ENCODE results near the gene PHF13. TPM values are rescaled to one million over a fixed set of nuclear protein-coding genes. Genes with fewer than 3 reads are reported as not detected.

Gene PHF13
- total and polyA plus RNA-seq, 10 of the 15 experiments (the other 5 are each of a cell fraction or from before 2014, with no cell fraction given): 0.87 to 15.4 (median 5.1) TPM

GRCh38 chr1:6569033-6569432 lies 44.5 kb upstream of the PHF13 start:
- FAIRE-seq: no peak
- no peak for ATAC-seq

More at GRCh38 chr1:6569033-6569432, 44.5 kb upstream of the PHF13 start:
- no peak for DNase-seq (ENCODE audit: low read depth, low spot score)
- ChIA-PET POLR2A (interaction anchor here (0.6 to 0.7 kb wide), 2 partner anchors 121 to 172 kb away, joined by 3 read pairs; no protein-coding TSS in a partner anchor), CTCF (interaction anchor here (1.0 kb wide), 1 partner anchor 47 kb away, joined by 3 read pairs; no protein-coding TSS in a partner anchor), RAD21 (ENCODE audit: unreplicated experiment) (no interaction called here), SMC1A (ENCODE audit: uncharacterized antibody, unreplicated experiment) (no interaction called here)
- no peak overlapping the region for H3K27ac ChIP-seq (ENCODE audit: control insufficient read depth, insufficient read depth)
- no peak overlapping the region for H3K4me2 ChIP-seq (ENCODE audit: control insufficient read depth, insufficient read depth)
- H2AFZ ChIP-seq (ENCODE audit: control insufficient read depth, low read depth, low read length): no peak overlapping the region
- intact Hi-C loops (cut with micrococcal nuclease; ENCODE audit: unreplicated experiment): no loop called here
- WGBS (ENCODE audit: insufficient coverage, insufficient replicate concordance, low lambda C conversion rate, missing lambda C conversion rate): 48% methylated on average over 8 of the region's 11 CpGs
- no peaks in the 10 kb centered on the region for H3K79me2 ChIP-seq (ENCODE audit: control insufficient read depth, insufficient read depth, low read length)
- H4K20me1 ChIP-seq (ENCODE audit: control insufficient read depth, insufficient read depth): no peaks in the 10 kb centered on the region
- H3K27me3 ChIP-seq (replicated peaks in 1 of 2; ENCODE audit: control insufficient read depth in 2 of 2, insufficient read depth in 2 of 2, low read length in 1 of 2): peaks cover 0 to 2% of the 10 kb centered on the region in 2 experiments; a peak in 2 of 4 replicates
- no peaks in the 10 kb centered on the region for H3K4me1 ChIP-seq (ENCODE audit: control insufficient read depth, insufficient read depth, low read length)
- in situ Hi-C loops (cut with MboI): no loop called here
- no peaks in the 10 kb centered on the region; the same call in 1 of the 3 replicates for H3K9me3 ChIP-seq (replicated peaks; ENCODE audit: control insufficient read depth, insufficient read depth, low read length)
- BruUV-seq (replicated peaks): no TSS peak
- H3K4me3 ChIP-seq: no peak overlapping the region
- H3K9ac ChIP-seq (ENCODE audit: control insufficient read depth, insufficient read depth, low read length): no peak overlapping the region
- no peaks in the 10 kb centered on the region for H3K36me3 ChIP-seq (ENCODE audit: control insufficient read depth in 2 of 2, insufficient read depth in 2 of 2, low read length in 1 of 2)
- no peak for TF ChIP-seq ZBTB4 (CRISPR knock-in tag; IDR thresholded peaks at IDR 0.05)
- TF ChIP-seq STAT3 (IDR thresholded peaks at IDR 0.05; ENCODE audit: low read depth, low read length): no peak
- TF ChIP-seq SP1 (IDR thresholded peaks at IDR 0.05; ENCODE audit: low read depth, low read length): no peak
- TF ChIP-seq, protein P1, sequence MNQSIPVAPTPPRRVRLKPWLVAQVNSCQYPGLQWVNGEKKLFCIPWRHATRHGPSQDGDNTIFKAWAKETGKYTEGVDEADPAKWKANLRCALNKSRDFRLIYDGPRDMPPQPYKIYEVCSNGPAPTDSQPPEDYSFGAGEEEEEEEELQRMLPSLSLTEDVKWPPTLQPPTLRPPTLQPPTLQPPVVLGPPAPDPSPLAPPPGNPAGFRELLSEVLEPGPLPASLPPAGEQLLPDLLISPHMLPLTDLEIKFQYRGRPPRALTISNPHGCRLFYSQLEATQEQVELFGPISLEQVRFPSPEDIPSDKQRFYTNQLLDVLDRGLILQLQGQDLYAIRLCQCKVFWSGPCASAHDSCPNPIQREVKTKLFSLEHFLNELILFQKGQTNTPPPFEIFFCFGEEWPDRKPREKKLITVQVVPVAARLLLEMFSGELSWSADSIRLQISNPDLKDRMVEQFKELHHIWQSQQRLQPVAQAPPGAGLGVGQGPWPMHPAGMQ (IDR thresholded peaks at IDR 0.05; ENCODE audit: borderline replicate concordance): no peak
- no peak for TF ChIP-seq SUPT20H (IDR thresholded peaks at IDR 0.05; ENCODE audit: borderline replicate concordance, control insufficient read depth, low read depth, low read length)
- no peak for TF ChIP-seq CHD2 (IDR thresholded peaks at IDR 0.05; ENCODE audit: borderline replicate concordance, low read depth, low read length)
- no peak for TF ChIP-seq GATAD2B (conservative IDR thresholded peaks at IDR 0.05; ENCODE audit: low read depth)
- TF ChIP-seq, protein P2, sequence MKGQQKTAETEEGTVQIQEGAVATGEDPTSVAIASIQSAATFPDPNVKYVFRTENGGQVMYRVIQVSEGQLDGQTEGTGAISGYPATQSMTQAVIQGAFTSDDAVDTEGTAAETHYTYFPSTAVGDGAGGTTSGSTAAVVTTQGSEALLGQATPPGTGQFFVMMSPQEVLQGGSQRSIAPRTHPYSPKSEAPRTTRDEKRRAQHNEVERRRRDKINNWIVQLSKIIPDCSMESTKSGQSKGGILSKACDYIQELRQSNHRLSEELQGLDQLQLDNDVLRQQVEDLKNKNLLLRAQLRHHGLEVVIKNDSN (IDR thresholded peaks at IDR 0.05; ENCODE audit: borderline replicate concordance, extremely low read length, insufficient read depth, low read depth, low read length): no peak
- TF ChIP-seq KDM1A (IDR thresholded peaks at IDR 0.05; ENCODE audit: borderline replicate concordance): no peak
- TF ChIP-seq HCFC1 (IDR thresholded peaks at IDR 0.05; ENCODE audit: low read length): no peak
- no peak for TF ChIP-seq CHD4 (IDR thresholded peaks at IDR 0.05)
- TF ChIP-seq MLLT1 (IDR thresholded peaks at IDR 0.05): no peak
- TF ChIP-seq NFYA (IDR thresholded peaks at IDR 0.05; ENCODE audit: borderline replicate concordance, low read depth, low read length): no peak
- TF ChIP-seq KLF5 (IDR thresholded peaks at IDR 0.05; ENCODE audit: partially characterized antibody): no peak
- no peak for TF ChIP-seq NR2C2 (IDR thresholded peaks at IDR 0.05; ENCODE audit: borderline replicate concordance, control insufficient read depth, insufficient read length, low read depth)
- no peak for TF ChIP-seq TAF1 (IDR thresholded peaks at IDR 0.05; ENCODE audit: borderline replicate concordance, low read depth, low read length)
- no peak for TF ChIP-seq LARP7 (IDR thresholded peaks at IDR 0.05)
